MV-4-11 (cell line): ENCODE data around the gene DIP2C.
"Not testable (repeated sequence)": the region's sequence is repeated elsewhere in the genome, so short reads cannot be mapped to it uniquely, and the experiment has no call there.

Experiments used
- DNase-seq: peaks from one replicate; lab custom pipeline; 2025; lab: John Stamatoyannopoulos, UW

Gene DIP2C

GRCh38 chr10:593421-593820 is 96.0 kb downstream of the DIP2C start:
- DNase-seq = no peak

GRCh38 chr10:593016-593415 is 96.5 kb downstream of the DIP2C start:
- no peak for DNase-seq

GRCh38 chr10:591646-592045 is 97.8 kb downstream of the DIP2C start:
- no peak for DNase-seq

GRCh38 chr10:590721-591120 is 98.7 kb downstream of the DIP2C start:
- no peak for DNase-seq

GRCh38 chr10:589961-590680 is 99.3 kb downstream of the DIP2C start:
- no peak for DNase-seq

- no peak for DNase-seq
These were observed 101.0 kb downstream of the DIP2C start for GRCh38 chr10:588246-589165.

- no peak for DNase-seq
These were observed 102.8 kb downstream of the DIP2C start for GRCh38 chr10:586716-587115.

GRCh38 chr10:586151-586550 is 103.3 kb downstream of the DIP2C start:
- no peak for DNase-seq

GRCh38 chr10:585502-585901 is 104.0 kb downstream of the DIP2C start:
- DNase-seq = no peak

- not testable (repeated sequence) for DNase-seq
These were observed 104.8 kb downstream of the DIP2C start for GRCh38 chr10:584497-585290.

- no peak for DNase-seq
These were observed 106.0 kb downstream of the DIP2C start for GRCh38 chr10:583433-583832.

GRCh38 chr10:581776-582330 is 107.6 kb downstream of the DIP2C start:
- no peak for DNase-seq

- DNase-seq = no peak
These were observed 108.7 kb downstream of the DIP2C start for GRCh38 chr10:580778-581177.

GRCh38 chr10:576130-576465 is 113.4 kb downstream of the DIP2C start:
- DNase-seq = no peak

- no peak for DNase-seq
These were observed 113.9 kb downstream of the DIP2C start for GRCh38 chr10:575402-576129.

- no peak for DNase-seq
These were observed 116.8 kb downstream of the DIP2C start for GRCh38 chr10:572696-573095.

GRCh38 chr10:571688-572451 is 117.6 kb downstream of the DIP2C start:
- no peak for DNase-seq

GRCh38 chr10:571166-571565 is 118.3 kb downstream of the DIP2C start:
- DNase-seq = no peak

- DNase-seq = no peak
These were observed 118.8 kb downstream of the DIP2C start for GRCh38 chr10:570628-571163.

GRCh38 chr10:569961-570627 is 119.4 kb downstream of the DIP2C start:
- DNase-seq = no peak
